Measurements from ENCODE around the gene KCNJ13.

GRCh38 chr2:232793271-232793670, 16.9 kb upstream of the KCNJ13 start:
- TF ChIP-seq CTCF (IDR thresholded peaks at IDR 0.05) (no peak), POLR2A (IDR thresholded peaks at IDR 0.05) (no peak)
